Measurements from ENCODE around the gene TSPAN11. TPM values are rescaled to one million over a fixed set of nuclear protein-coding genes. Genes with fewer than 3 reads are reported as not detected.

Gene TSPAN11
- polyA plus RNA-seq, 1 experiment = 0.37 TPM

DNA sequence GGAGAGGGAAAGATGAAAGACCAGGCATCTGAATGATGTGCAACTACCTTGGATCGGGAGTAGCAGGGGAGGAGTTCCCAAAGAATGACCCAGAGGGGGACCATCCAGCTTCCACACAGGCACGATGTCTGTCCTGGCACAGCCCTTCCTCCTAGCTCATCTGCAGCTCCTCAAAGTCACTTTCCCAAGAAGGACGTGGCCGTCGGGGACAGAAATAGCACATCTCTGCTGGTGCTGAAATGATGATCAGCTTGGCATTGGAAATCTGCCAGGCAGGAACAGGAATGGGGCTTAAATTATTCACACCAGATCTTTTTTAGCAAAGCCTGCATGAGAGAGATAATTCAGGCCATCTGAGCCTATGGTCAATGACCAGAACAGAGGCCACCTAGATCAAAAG, 41.7 kb downstream of the TSPAN11 start:
- no peak overlapping the region for H3K4me3 ChIP-seq (ENCODE audit: low read depth, low read length)
- CTCF ChIA-PET = no interaction called here
- H3K27ac ChIP-seq (ENCODE audit: low read depth, low read length) = no peak overlapping the region
- peaks cover 13% of the 10 kb centered on the region for H3K27me3 ChIP-seq (ENCODE audit: control insufficient read depth, insufficient read depth, low read length)
- H3K9me3 ChIP-seq (ENCODE audit: control insufficient read depth, insufficient read depth, low read length) = no peaks in the 10 kb centered on the region; the same call in 1 of the 2 replicates
- no peak for DNase-seq (ENCODE audit: low read depth, low spot score)
- TF ChIP-seq, protein P1, sequence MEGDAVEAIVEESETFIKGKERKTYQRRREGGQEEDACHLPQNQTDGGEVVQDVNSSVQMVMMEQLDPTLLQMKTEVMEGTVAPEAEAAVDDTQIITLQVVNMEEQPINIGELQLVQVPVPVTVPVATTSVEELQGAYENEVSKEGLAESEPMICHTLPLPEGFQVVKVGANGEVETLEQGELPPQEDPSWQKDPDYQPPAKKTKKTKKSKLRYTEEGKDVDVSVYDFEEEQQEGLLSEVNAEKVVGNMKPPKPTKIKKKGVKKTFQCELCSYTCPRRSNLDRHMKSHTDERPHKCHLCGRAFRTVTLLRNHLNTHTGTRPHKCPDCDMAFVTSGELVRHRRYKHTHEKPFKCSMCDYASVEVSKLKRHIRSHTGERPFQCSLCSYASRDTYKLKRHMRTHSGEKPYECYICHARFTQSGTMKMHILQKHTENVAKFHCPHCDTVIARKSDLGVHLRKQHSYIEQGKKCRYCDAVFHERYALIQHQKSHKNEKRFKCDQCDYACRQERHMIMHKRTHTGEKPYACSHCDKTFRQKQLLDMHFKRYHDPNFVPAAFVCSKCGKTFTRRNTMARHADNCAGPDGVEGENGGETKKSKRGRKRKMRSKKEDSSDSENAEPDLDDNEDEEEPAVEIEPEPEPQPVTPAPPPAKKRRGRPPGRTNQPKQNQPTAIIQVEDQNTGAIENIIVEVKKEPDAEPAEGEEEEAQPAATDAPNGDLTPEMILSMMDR (IDR thresholded peaks at IDR 0.05; ENCODE audit: low read depth, low read length) = no peak
- POLR2A ChIA-PET = no interaction called here

DNA sequence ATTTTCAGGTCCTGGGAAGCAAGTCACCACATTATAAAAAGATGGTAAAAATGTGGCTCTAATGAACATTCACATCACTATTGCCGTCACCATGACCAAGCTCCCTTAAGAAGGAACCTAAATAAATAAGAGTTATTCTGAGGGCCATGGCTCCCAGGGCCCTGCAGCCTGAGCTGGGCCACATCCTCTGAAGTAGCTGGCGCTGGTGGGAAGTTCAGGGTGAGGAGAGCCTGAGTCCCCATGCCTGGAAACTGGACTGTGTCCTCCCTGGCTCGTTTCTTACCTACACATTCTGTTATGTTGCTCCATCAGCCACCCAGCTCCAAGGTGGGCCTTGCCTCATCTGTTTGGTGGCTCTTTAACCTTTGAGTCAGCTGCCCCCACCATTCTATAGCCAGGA, 42.5 kb downstream of the TSPAN11 start:
- CTCF ChIA-PET = no interaction called here
- POLR2A ChIA-PET = no interaction called here

DNA sequence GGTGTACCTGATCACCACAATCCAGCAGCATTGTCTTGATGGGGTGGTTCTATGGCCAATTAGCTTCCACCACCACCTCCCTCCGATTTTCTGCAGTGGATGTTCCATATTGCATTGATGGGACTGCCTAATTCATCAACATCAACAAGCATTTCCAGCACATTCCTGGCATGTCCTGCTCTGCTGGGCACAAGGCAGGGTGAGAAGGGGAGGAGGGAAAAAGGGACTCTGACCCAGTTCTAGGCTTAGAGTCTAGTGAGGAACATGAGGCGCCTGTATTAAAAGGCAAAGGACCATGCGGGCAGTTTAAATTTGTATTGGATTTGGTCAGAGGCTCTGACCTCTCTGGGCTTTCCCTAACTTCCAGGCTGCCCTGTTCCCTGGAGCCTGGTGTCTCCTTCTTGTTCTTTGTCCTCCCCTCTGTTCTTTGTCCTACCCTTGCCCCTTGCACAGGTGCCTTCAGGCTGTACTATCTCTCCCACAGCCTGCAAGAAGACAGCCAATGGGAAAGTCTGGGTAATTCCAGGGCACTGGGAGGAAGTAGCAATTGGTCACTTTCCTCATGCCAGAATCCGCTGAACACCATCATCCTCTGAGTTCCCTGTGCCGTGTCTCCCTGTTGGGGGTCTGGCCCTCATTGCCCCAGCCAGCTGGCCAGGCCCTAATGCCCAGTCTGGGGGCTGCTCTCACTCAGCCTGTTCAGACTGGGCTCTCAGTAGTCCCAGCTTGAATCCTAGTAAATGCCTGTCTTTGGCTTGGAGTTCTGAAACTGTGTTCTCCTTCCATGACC, 43.3 kb downstream of the TSPAN11 start:
- TF ChIP-seq, protein P1 (IDR thresholded peaks at IDR 0.05; ENCODE audit: low read depth, low read length) = no peak
- no peak for DNase-seq (ENCODE audit: low read depth, low spot score)
- no peak overlapping the region for H3K27ac ChIP-seq (ENCODE audit: low read depth, low read length)
- no peak overlapping the region for H3K4me3 ChIP-seq (ENCODE audit: low read depth, low read length)
- H3K27me3 ChIP-seq (ENCODE audit: control insufficient read depth, insufficient read depth, low read length) = peaks cover 17% of the 10 kb centered on the region
- ChIA-PET CTCF (interaction anchor here (1.3 kb wide), 1 partner anchor 119 kb away, joined by 3 read pairs; no protein-coding TSS in a partner anchor), POLR2A (no interaction called here)
- H3K9me3 ChIP-seq (ENCODE audit: control insufficient read depth, insufficient read depth, low read length) = no peaks in the 10 kb centered on the region

More for the DNA sequence above, 42.5 kb downstream of the TSPAN11 start:
- Histone ChIP-seq H3K27me3 (ENCODE audit: control insufficient read depth, insufficient read depth, low read length) (peaks cover 14% of the 10 kb centered on the region), H3K27ac (ENCODE audit: low read depth, low read length) (no peak overlapping the region), H3K9me3 (ENCODE audit: control insufficient read depth, insufficient read depth, low read length) (no peaks in the 10 kb centered on the region), H3K4me3 (ENCODE audit: low read depth, low read length) (no peak overlapping the region)
- TF ChIP-seq, protein P1 (IDR thresholded peaks at IDR 0.05; ENCODE audit: low read depth, low read length) = no peak
- DNase-seq (ENCODE audit: low read depth, low spot score) = no peak

DNA sequence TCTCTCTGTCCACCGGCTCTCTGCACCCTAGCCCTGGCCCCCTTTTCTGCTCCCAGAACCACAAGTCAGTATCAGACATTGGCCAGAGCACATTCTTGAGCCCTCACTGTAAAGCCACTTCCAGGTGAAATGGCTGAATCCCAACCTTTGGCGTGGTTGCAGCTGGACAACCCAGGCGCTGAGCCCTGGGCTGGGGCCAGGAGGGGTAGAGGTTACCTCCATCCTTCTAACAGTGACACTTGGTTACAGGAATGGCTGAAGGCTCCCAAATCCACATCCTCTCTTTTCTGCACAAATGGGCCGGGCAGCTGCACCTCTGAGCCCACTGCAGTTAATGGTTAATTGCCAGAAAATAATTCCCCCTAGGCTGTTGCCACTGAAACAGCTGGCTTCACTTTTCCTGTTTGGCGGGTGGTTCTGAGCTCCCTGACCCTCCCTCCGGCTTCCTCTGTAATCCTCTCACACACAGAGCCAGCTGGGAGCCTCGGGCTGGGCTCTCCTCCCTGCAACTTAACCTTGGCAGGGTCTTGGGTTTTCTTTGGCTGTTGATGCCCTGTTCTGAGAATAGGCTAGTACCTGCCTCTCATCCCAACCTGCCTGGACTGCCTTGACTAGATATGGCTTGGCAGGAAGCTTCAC, 44.1 kb downstream of the TSPAN11 start:
- Histone ChIP-seq H3K9me3 (ENCODE audit: control insufficient read depth, insufficient read depth, low read length) (no peaks in the 10 kb centered on the region), H3K27me3 (ENCODE audit: control insufficient read depth, insufficient read depth, low read length) (peaks cover 17% of the 10 kb centered on the region), H3K27ac (ENCODE audit: low read depth, low read length) (no peak overlapping the region), H3K4me3 (ENCODE audit: low read depth, low read length) (no peak overlapping the region)
- CTCF ChIA-PET = interaction anchor here (1.3 to 4.7 kb wide), 3 partner anchors 15 to 120 kb away, joined by 3 to 12 read pairs (median 3); no protein-coding TSS in a partner anchor
- TF ChIP-seq, protein P1 (IDR thresholded peaks at IDR 0.05; ENCODE audit: low read depth, low read length) = no peak
- POLR2A ChIA-PET = no interaction called here
- no peak for DNase-seq (ENCODE audit: low read depth, low spot score)

DNA sequence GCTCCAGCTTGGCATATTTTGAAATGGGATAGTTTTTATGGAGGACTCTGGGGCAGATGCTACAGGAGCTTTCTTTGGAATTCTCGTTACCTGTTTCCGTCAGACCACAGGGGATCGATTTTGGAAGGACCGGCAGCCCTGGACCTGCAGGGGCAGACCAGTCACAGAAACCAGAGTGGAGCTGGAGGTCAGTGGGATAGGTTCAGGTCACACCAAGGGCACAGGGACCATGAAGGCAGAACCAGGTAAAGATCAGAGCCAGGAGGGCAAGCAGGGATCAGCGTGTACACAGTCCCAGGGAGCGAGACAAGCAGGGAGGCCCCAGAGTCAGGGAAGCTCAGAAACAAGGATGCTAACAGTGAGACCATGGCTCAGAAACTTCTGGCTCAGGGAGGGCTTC, 45.5 kb downstream of the TSPAN11 start:
- no peak overlapping the region for H3K27ac ChIP-seq (ENCODE audit: low read depth, low read length)
- ChIA-PET CTCF (interaction anchor here (1.6 to 4.7 kb wide), 3 partner anchors 12 to 89 kb away, joined by 3 to 12 read pairs (median 6); no protein-coding TSS in a partner anchor), POLR2A (no interaction called here)
- TF ChIP-seq, protein P1 (IDR thresholded peaks at IDR 0.05; ENCODE audit: low read depth, low read length) = no peak
- DNase-seq (ENCODE audit: low read depth, low spot score) = no peak
- H3K4me3 ChIP-seq (ENCODE audit: low read depth, low read length) = no peak overlapping the region
- H3K9me3 ChIP-seq (ENCODE audit: control insufficient read depth, insufficient read depth, low read length) = no peaks in the 10 kb centered on the region
- peaks cover 12% of the 10 kb centered on the region for H3K27me3 ChIP-seq (ENCODE audit: control insufficient read depth, insufficient read depth, low read length)
